H1 (cell line): Measurements from ENCODE around the gene NR2F6. TPM values are rescaled to one million over a fixed set of nuclear protein-coding genes. Genes with fewer than 3 reads are reported as not detected.

ENCODE experiments used
- CHD7 ChIP-seq: fragments of 300-600 bp; sonication (generic); IDR thresholded peaks from 2 replicates; pipeline ENCODE4 v1.7.1; 2012; ENCODE audit warnings: low read length, moderate library complexity, mild to moderate bottlenecking, inconsistent platforms; ENCODE audit not compliant: insufficient replicate concordance
- CTBP2 ChIP-seq: IDR thresholded peaks from 2 replicates; pipeline ENCODE4 v1.7.0; 2011; ENCODE audit warnings: borderline replicate concordance, mild to moderate bottlenecking, moderate library complexity, mixed read lengths, low read length; ENCODE audit not compliant: insufficient read depth, insufficient read length
- CTCF ChIP-seq, 3 experiments: IDR thresholded peaks; 1 replicate in 2 of 3; 2 replicates in 1 of 3; pipeline versions ENCODE4 v1.5.1 to v1.6.1; 2011; ENCODE audit warnings: low read length in 3 of 3, mild to moderate bottlenecking in 3 of 3, inconsistent platforms in 2 of 3, low read depth in 1 of 3, moderate library complexity in 1 of 3; ENCODE audit not compliant: insufficient read depth in 1 of 3; ENCODE audit errors: control extremely low read depth in 1 of 3
- POLR2AphosphoS5 ChIP-seq: IDR thresholded peaks from 2 replicates; pipeline ENCODE4 v1.6.1; 2011; ENCODE audit warnings: low read depth, low read length
- RAD21 ChIP-seq, 2 experiments: IDR thresholded peaks in 1 of 2; conservative IDR thresholded peaks in 1 of 2; 2 replicates each; pipeline ENCODE4 v1.6.1; 2011; ENCODE audit warnings: low read depth in 2 of 2, low read length in 2 of 2, improper control_type of control experiment in 1 of 2, inconsistent platforms in 1 of 2, mild to moderate bottlenecking in 1 of 2, moderate library complexity in 1 of 2
- TCF12 ChIP-seq: IDR thresholded peaks from 2 replicates; pipeline ENCODE4 v1.6.1; 2011; ENCODE audit warnings: low read depth, mild to moderate bottlenecking, low read length
- polyA plus RNA-seq, 7 experiments: library from polyadenylated mRNA; depleted of rRNA in 3 of 7; stranded (reverse) in 5 of 7; unstranded in 2 of 7; fragments of >200 nt in 5 of 7; fragments of 200-250 nt in 2 of 7; gene quantifications; 1 replicate in 5 of 7; 2 replicates in 1 of 7; 4 replicates in 1 of 7; pipeline versions ENCODE4 v1.2.1 to v1.2.3, GENCODE V29; 2011 to 2013; ENCODE audit warnings: missing spikeins in 2 of 7, mixed read lengths in 2 of 7
- total RNA-seq: library from RNA; stranded (reverse); fragmentation: NEBNext Ultra II Directional; extraction: Animal tissue kit (Norgen Biotek cat#: 25700); gene quantifications from 2 replicates; pipeline ENCODE4 v1.2.1, GENCODE V29; 2021

Gene NR2F6
- total and polyA plus RNA-seq, 2 of the 8 experiments (the other 6 are each of a cell fraction or from before 2014, with no cell fraction given) = 99.7 to 114 TPM

DNA sequence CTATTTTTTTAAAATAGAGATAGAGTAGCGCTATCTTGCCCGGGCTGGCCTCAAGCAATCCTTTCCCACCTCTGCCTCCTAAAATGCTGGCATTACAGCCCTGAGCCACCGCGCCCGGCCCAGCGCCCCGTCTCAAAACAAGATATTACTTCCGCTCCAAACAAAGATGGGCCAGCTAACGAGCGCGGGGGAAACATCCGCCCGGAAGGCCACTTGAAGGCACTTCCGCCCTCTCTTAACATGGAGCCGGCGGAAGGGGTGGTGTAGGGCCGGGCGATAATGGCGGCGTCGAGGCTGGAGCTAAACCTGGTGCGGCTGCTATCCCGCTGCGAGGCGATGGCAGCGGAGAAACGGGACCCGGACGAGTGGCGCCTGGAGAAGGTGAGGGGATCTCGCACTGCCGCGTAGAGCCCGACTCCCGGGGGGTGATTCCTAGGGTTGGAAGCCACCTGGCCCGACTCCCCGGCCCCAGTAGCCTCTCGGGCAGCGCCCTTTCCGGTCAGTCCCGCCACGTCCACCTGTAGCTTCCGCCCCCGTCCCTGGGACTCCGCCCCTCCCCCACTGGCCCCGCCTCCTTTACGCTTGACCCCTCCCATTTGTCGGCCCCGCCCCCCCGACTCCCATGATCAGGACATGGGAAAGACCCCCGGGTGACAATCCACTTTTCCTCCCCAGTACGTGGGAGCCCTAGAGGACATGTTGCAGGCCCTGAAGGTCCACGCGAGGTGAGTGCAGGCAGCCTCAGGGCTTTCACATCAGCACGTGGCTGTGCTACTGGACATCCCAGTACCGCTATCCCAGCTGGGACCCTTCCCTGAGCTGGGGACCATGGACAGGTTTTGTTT is 30.4 kb downstream of the NR2F6 start, which contains the start of gene USE1 (continued):
- TF ChIP-seq CHD7 (no peak), CTCF (IDR thresholded peaks at IDR 0.05; ENCODE audit: control extremely low read depth in 1 of 3, insufficient read depth in 1 of 3, low read depth in 1 of 3, low read length in 3 of 3) (no peak), POLR2AphosphoS5 (peak; percentile 78), TCF12 (peak; percentile 65; the same call in 1 of the 2 replicates), RAD21 (IDR thresholded peaks at IDR 0.05 in 1 of 2, conservative IDR thresholded peaks at IDR 0.05 in 1 of 2; ENCODE audit: low read depth in 2 of 2, low read length in 2 of 2) (no peak; a peak in 1 of 4 replicates), CTBP2 (no peak)
